Activated CD8-positive, alpha-beta memory T cell treated with anti-CD3 and anti-CD28 coated beads, Interleukin-2, amount 50 U/mL, for 24 hours (primary cell): Measurements from ENCODE around the gene ITGA1.

ENCODE experiments used
- DNase-seq: peaks from one replicate; pipeline ENCODE4 v3.0.0-alpha.2; 2020; ENCODE audit errors: extremely low read depth

Gene ITGA1

DNA sequence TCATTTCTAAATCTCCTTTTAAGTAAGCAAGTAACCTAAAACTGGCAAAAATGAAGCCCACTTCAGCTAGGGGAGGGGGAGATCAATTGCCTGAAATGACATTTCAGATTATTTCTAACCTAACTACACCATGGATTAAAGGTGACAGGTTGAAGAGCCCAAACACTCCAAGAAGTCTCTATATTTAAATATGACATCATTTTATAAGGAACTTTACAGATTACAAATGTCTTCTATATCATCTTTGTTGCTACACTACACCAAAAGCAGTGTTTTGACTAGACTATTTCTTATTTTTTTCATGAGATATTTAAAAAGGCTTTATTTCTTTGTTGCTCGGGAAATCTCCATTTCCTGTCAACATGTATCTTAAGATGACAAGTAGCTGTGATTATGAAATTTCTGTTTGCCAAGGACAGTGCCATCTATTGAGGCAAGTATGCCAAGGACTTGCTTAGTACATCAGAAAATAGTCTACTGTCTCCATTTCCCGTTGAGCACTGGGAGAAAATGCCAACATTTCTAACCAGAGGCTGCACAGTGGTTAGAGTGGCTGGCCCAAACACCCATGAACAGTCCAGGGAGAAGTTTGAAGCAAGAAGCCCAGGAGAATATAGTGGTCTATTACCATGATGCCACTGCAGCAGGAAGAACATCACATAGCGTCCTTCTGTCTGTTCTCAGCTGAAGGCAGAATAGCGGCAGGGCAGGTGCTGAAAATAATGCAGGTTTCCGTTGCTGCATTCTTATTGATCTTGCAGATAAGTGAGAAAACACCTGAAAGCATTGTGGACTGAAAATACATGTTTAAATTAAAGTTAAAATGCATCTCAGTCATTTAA, 108.1 kb downstream of the ITGA1 start:
- DNase-seq = no peak

DNA sequence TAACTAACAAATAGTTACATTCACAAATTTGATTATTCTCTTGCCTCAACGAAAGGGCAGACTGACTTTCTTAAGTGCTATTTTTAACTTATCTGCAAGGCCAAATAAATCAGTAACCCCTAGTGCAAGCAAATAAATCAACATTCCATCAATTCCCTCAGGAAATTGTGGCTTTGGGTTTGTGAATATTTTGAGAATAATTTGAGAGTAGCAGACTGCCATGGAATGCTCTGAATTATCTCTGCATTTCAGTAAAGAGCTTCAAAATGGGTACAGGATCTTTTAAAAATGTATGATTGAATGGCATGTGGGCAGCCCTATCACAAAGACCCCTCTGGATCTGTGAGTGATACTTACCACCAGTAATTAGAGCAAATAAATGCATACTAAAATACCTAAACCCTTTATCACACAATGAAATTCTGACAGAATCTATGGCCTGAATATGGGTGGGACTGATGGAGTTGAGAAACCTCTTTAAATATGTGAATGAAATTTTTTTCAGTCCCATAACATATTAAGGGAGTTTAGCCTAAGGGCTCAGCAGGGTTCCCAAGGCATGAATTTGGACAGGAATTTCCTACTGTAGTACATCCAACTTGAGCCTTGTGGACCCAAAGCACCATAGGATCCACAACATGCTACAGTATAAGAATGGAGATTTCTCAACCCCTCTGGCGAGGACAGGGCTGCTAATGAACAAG, 109.0 kb downstream of the ITGA1 start:
- DNase-seq = no peak

DNA sequence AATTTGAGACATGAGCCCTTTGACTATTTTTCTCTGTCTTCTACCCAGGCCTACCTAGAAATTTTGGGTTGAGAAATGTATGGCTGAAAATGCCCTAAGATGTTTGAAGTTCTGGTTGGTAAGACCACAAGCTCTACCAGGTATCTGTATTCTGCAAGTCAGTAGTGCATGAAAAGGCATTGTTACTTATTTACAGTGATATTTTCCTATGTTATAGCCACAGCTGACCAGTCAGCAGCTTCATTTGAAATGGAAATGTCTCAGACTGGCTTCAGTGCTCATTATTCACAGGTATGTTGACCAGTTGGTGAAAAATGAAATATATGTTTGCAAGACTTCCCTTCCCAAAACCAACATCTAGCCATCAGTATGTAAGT, 109.5 kb downstream of the ITGA1 start:
- no peak for DNase-seq

DNA sequence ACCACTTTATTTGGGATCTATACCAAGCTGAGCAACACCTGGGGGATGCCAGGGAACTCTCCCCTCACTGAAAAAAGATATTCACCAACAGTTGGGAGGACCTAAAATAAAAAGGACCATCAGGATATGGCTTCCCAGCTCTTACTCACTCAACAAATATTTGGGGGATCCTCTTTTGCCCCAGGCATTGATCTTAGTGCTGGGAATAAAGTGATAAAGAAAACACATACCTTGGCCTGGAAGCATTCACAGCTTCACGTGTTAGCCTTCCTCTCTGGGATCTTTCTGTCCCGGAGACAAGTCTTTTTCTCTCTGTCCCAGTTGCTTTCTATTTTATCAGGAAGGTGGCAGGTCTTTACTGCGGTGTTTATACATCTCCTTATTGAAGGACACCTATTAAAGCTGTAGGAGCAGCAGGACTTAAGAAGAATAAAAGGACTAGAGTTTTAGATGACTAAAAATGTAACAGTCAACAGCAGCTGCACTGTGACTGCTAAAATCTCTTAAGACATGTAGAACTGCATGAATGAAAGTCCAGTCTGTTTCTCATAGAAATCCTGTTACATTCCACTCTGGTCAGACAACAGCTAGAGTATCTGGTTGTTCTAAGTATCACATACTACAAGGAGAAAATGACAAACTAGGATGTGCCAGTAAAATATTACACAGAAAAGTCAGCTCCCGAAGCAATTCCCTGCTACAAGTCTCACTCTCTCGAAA, 111.4 kb downstream of the ITGA1 start:
- DNase-seq = no peak

DNA sequence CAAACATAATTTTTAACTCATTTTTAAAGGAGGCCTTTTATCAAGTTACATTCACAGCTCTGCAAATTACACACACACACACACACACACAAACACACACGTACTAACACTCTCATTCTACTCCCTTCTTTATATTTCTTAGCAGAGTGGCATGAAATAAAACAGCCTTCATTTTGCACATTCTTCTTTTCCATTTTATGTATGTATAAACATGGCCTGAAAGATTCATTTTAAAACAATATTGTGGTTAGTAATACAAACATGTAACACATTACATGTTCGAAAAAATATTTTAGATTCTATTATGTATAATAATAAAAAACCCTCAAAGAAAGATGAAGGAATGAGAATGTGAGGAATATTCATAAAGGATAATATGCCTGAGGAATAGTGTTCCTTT, 115.4 kb downstream of the ITGA1 start:
- DNase-seq = no peak

DNA sequence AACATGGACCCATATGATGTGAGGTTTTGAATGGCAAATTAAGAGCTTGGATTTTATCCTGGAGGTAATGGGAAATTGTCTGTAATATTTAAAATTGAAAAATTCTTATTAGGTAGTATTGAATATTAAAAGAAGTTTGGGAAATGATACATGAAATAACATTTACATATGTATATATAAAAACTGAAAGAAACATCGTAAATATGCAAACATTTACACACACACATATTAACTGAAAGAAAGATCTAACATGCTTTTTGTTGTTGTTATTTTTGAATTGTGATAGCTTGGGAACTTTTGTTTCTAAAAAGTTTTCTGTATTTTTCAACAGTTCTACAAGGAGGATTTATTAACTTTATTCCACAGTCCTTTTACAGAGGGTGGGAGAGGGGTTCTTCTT, 118.6 kb downstream of the ITGA1 start:
- no peak for DNase-seq

DNA sequence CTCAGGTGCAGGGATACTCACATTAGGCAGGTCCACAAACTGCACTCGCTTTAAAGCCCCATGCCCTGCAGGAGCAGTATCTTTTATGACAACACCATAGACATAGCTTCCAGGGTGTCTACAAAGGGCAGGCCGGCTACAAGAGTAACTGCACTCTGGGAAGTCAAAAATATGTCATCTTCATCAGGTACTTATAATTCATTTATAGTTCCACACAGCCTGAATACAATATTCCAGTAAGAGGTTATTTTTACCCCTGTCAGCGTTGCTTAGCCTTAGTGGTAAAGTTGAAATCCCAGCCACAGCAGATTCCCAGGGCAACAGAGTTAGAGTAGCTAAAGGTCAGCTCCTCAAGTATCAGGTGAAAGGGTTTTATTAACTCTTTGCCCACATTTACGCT, 119.1 kb downstream of the ITGA1 start:
- no peak for DNase-seq

DNA sequence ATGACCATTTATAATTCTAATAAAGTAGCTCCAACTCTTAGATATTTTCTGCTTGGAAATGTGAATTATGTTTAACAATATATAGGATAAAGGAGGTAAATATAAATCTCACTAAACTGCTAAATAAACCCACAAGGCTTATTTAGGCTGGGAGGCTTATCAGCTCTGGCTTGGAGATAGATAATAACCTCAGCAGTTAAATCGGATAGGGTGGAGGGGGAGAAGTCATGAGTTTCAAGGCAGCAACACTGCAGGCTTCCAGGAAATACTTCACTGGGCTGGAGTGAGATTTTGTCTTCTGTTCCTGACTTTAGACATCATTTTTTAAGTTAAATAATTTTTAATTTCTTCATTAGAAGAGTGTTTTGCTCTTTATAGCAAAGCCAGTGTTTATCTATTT, 121.5 kb downstream of the ITGA1 start:
- DNase-seq = no peak

DNA sequence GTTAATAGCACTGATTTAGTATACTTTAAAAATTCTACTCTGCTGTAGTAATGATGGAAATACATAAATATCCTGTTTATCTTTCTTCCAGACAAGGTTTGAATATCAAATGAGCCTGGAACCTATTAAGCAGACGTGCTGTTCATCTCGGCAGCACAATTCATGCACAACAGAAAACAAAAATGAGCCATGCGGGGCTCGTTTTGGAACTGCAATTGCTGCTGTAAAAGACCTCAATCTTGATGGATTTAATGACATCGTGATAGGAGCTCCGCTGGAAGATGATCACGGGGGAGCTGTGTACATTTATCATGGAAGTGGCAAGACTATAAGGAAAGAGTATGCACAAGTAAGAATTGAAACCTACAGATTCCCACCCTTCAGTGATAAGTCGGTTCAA, 122.4 kb downstream of the ITGA1 start:
- no peak for DNase-seq

DNA sequence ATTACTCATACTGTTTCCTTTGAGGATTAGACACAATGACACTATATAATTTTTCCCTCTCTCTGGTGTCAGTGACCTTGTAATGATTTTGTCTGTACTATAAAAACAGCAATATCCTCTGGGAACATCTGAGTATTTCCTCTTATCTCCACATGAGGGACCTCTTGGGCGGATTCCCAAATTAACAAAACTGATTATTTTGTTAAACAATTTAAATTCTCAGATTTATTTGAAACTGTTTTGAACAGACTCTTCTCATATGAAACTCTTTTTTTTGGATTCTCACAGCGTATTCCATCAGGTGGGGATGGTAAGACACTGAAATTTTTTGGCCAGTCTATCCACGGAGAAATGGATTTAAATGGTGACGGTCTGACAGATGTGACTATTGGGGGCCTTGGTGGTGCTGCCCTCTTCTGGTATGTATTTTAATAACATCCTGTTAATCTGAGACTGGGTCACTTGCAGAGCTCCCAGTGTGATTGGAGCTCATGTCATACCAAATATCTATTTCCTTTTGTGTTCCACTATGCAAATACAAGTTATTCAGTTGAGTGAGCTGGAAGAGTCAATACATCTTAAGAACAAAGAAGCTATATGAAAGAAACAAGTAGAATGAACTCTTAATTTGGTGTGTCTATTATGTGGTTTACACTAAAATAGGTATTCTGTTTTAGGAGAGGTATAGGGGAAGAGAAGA, 127.6 kb downstream of the ITGA1 start:
- no peak for DNase-seq

DNA sequence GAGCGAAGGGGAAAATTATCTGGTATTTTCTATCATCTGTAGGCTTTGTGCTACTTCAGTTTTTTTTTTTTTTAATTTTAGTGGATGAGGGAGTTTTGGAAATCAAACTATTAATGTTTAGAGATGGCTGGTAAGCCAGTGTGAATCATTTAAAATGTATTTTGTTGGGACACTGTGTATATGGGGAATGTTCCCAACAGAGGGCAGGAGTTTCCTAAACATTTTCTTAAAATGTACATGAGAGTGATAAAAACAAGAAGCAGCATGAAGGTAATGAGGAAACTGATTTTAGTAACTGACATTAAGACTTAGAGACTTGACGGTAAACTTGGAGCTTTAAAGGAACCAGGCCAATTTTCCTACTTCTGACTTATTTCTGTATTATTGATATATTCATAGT, 133.2 kb downstream of the ITGA1 start:
- no peak for DNase-seq

DNA sequence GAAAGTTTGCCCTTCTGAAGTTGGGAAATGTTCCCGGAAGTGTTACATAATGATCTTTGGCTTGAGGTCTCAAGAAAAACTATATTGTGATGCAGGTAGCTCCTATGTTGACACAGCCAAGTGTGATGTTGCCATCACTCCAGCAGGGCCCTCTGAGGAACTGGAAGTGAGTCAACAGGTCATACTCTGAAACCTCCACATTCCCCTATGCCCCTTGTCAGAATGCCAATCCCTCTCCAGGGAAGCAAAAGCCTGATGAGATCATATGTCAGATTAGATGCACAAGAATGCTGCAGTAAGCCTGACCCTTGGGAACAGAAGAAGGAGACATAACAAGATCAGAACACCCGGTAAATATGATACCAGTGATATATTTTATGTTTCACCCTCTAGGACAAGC, 134.7 kb downstream of the ITGA1 start:
- no peak for DNase-seq

DNA sequence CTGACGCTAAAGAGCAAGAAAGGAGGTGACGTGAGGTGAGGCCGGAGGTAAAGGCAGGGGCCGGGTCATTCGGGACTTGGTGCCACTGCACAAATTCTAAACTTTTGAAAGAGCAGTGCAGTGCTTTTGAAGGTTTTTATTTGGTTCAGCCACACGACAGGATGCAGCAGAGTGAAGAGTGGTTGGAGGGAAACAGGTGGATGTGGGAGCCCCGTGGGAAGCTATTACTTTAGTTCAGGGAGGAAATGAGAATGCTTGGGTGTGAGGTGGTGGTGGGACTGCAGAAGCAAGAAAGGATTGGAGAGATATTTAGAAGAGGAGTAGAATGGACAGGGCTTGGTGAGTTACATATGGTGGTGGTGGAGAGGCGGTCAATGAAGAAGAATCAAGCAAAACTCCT, 136.7 kb downstream of the ITGA1 start:
- no peak for DNase-seq

DNA sequence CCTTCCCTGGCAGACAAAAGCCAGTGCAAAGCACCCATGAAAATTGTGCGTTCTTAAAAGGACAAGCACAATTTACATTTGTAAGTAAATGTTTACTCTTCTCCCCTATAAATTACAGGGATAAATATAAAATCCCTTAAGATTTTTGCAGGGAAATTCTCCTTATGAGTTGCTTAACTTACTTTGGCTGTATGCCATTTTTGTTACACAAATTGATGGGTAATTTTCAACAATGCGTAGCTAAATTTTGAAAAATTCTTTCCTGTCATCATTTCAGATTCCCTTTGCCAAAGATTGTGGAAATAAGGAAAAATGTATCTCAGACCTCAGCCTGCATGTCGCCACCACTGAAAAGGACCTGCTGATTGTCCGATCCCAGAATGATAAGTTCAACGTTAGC, 137.3 kb downstream of the ITGA1 start:
- no peak for DNase-seq

DNA sequence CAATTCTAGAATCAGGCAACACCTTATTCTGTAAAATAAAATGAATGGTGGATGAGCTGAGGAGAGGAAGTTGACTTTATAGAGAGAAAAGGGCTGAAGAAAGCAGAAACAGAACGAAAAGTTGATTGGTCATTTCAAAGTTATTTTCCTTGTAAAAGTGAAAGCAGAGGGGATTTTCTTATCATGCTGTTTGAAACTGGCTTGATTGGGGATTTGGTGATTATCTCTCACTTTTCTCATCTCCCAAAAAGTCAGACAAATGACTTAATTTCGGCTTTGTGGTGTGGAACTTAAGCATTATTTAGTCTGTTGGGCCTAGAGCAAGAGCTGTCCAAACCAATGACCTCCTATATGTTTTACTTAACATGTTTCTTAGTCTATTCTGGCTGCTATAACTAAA, 141.0 kb downstream of the ITGA1 start:
- DNase-seq = no peak

DNA sequence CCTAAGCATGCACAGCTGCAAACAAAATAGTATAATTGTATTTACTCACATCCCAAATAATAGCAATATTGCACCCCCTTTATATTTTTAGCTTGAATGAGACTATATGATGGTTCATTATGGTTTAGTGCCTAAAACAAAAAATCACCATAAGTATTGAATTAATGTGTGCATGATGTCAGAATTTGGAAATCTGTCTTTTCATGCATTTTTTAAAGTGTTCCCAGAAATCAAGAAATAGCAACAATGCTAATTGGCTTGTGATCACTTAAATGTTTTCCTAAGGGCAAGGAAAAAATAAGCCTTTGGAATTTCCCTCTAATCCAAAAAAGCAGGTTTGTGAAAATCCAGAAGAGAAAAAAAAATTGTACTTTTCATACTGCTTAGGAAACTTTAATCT, 150.5 kb downstream of the ITGA1 start:
- no peak for DNase-seq

DNA sequence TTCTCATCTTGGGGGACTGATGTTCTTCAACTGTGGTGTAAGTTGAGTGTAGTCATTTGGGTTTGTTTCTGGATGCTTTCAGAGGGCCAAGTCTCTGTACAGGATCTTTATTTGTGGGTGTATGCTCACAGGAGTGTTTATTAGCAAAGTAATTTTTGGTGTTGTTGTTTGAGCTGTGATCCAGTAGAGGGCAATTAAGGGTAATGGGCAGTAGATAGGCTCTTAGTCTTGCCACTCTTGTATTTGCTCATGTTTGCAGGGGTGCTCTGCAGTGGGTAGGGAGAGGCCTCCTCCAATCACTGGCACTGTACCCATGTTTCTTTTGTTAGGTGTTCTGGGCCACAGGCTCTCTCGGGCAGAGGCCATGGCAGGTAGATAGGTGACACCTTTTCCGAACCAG, 155.6 kb downstream of the ITGA1 start:
- DNase-seq = no peak

DNA sequence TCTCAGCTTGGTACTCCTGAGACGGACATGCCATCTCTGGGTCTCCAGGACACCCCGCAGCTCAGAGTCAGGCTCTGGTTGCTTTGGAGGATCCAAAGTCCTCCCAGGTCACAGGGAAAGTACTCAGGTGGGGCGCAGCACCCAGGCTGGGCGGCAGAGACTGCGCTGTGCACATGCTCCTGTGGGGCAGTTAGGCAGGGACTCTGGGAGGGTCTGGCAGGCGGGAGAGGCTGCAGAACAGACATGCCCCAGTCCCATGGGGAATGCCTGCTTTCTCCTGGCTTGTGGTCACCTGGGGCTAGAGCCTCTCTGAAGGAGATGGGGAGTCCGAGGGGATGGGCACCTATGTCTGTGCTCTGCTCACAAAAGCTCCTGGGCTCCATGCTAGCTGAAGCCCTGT, 156.1 kb downstream of the ITGA1 start:
- DNase-seq = no peak

DNA sequence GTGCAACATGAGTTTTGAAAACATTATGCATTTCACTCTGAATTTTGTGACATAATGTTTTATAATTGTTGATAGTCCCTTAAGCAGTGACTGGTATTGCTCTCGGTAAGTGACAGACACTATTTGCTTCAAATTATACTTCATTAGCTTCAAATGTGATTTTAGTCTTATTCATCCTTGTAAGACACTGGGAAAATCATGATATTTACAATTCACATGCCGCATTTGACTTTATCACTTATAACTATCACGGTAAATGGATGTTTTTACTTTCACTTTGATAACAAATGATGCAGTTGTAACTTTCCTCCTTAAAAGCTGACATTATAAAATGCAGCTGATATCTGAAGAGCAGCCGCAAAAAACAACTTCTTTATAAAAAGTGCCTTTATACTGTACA, 157.3 kb downstream of the ITGA1 start:
- no peak for DNase-seq

DNA sequence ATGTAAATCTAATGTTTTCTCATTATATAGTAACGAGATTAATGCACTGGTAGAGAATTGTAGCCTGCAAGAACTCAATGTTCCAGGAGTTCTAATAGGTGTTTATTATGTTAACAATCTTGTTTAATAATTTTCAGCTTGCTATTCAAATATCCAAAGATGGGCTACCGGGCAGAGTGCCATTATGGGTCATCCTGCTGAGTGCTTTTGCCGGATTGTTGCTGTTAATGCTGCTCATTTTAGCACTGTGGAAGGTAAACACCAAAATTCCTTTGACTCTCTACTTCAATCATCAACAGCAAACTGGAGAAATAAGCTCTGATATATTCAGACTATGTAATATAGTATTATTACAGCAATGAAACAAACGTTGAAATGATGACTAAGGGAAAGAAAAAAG, 159.5 kb downstream of the ITGA1 start:
- DNase-seq = no peak

DNA sequence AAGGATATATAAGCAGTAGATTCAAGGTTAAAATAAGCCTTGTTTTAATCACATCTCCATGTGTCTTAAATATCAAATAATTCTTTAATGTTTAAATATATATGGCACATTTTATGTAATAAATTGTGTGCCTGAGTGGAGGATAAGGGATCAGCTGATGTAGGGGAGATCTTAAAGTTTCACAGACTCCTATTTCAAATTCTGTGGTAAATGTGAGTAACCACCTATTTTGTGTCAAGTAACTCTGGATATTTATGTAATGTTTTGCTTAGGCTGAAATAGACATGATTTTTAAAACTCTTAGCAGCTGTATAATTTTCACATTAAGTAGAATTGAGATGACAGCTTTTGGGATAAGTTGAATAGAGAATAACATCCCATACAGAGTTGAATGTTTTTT, 160.1 kb downstream of the ITGA1 start:
- DNase-seq = no peak

DNA sequence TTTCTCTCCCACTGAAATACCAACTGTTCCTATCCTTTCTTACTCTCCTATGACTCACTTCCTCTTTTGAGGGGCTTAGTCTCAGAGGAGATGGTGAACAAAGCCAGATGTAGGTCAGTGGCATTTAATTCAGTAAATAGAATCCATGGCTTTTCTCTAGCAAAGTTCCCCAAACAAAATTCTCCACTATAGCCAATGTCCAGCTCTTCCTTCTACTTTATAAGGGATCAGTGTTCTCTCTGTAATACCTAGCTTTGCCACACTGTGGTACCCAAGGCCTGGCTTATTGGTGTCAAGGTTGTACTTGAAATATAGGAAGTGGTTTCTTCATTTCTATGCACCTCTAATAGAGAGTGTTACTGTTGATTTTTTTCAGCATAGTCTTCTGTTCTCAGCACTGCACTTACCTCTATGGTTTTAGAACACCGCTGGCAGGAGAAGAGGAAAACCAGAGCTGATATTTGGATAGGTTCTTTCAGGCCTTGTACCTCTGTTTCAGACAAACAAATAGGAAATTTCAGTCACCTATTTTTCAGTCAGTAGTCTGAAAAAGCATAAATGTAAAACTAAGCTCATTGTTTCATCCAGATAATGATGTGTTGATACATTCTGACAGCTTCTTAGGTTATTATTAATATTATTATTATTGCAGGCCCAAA, 160.8 kb downstream of the ITGA1 start:
- DNase-seq = peak; percentile 17
